K562 (cell line): Measurements from ENCODE around the gene GLTP. TPM values are rescaled to one million over a fixed set of nuclear protein-coding genes. Genes with fewer than 3 reads are reported as not detected.

Source experiments
- ATAC-seq: fragments of 200-7000 bp; cut with Tn5 transposase; 3 replicates; pipeline ENCODE4 v1.9.1; 2020; ENCODE audit warnings: moderate library complexity
- BruUV-seq: library from RNA; stranded (reverse); fragments of 400-500 nt; replicated peaks from 2 replicates; lab custom pipeline; 2021; lab: Mats Ljungman, UMichigan
- CTCF ChIA-PET: fragments of 300-600 bp; formaldehyde crosslinking; extraction: SDS; loops from one replicate; lab custom pipeline; 2021; ENCODE audit warnings: low intra/inter-chr PET ratio; lab: Yijun Ruan, JAX
- POLR2A ChIA-PET: fragments of 300-600, 350-650 bp; sonication (Branson Sonifier 250); formaldehyde crosslinking; extraction: SDS; loops from one replicate; lab custom pipeline; 2021; ENCODE audit warnings: antibody characterized with exemption, inconsistent platforms; lab: Yijun Ruan, JAX
- DNase-seq, 4 experiments: peaks; one replicate each; pipeline versions ENCODE4 v3.0.0 to v3.0.0-alpha.2; 2011 to 2018; ENCODE audit warnings: low spot score in 3 of 4, mixed read lengths in 3 of 4; ENCODE audit errors: extremely low read depth in 1 of 4
- FAIRE-seq: peaks from 2 replicates; lab custom pipeline; 2011; peaks lifted over from hg19 to GRCh38; lab: Jason Lieb, UNC
- H2AFZ ChIP-seq: 2 replicates; pipeline ENCODE4 v1.6.0; 2011; ENCODE audit warnings: low read depth, low read length, control low read depth, inconsistent platforms
- H3K27ac ChIP-seq: fragments of 200-600 bp; 3 replicates; pipeline ENCODE4 v1.8.0; 2011; ENCODE audit warnings: low read depth, mild to moderate bottlenecking, control low read depth, inconsistent platforms, low read length, moderate library complexity, mixed read lengths; ENCODE audit errors: extremely low read depth
- H3K27me3 ChIP-seq, 2 experiments: fragments of 300-600 bp in 1 of 2; 2 replicates in 1 of 2; 3 replicates in 1 of 2; pipeline versions ENCODE4 v1.6.0 to v1.8.0; 2011; ENCODE audit warnings: inconsistent platforms in 2 of 2, low read length in 2 of 2, mild to moderate bottlenecking in 1 of 2, mixed read lengths in 1 of 2, moderate library complexity in 1 of 2; ENCODE audit not compliant: control insufficient read depth in 2 of 2, insufficient read depth in 2 of 2
- H3K36me3 ChIP-seq: fragments of 300-600 bp; 3 replicates; pipeline ENCODE4 v1.8.0; 2011; ENCODE audit warnings: mild to moderate bottlenecking, low read length, inconsistent platforms; ENCODE audit not compliant: control insufficient read depth, insufficient read depth
- H3K4me1 ChIP-seq, 2 experiments: fragments of 200-600 bp in 1 of 2; replicated peaks in 1 of 2; 2 replicates in 1 of 2; 3 replicates in 1 of 2; pipeline versions ENCODE4 v1.5.1 to v1.8.0; 2011; ENCODE audit warnings: inconsistent platforms in 2 of 2, low read length in 2 of 2, mild to moderate bottlenecking in 1 of 2, mixed read lengths in 1 of 2, moderate library complexity in 1 of 2; ENCODE audit not compliant: control insufficient read depth in 2 of 2, insufficient read depth in 2 of 2
- H3K4me2 ChIP-seq: 2 replicates; pipeline ENCODE4 v1.6.1; 2011; ENCODE audit warnings: low read length, control low read depth, inconsistent platforms, mixed read lengths; ENCODE audit not compliant: insufficient read depth
- H3K4me3 ChIP-seq: fragments of 200-600 bp; sonication (generic), shearing (Covaris generic); 2 replicates; pipeline ENCODE4 v1.5.1; 2016; ENCODE audit warnings: control low read depth, inconsistent platforms
- H3K79me2 ChIP-seq: fragments of 200-600 bp; 3 replicates; pipeline ENCODE4 v1.8.0; 2011; ENCODE audit warnings: low read length, inconsistent platforms; ENCODE audit not compliant: control insufficient read depth, insufficient read depth
- H3K9ac ChIP-seq, 2 experiments: 2 replicates each; pipeline versions ENCODE4 v1.6.0 to v1.6.1; 2011; ENCODE audit warnings: low read depth in 2 of 2, low read length in 2 of 2, control low read depth in 1 of 2, inconsistent platforms in 1 of 2, mild to moderate bottlenecking in 1 of 2, mixed read lengths in 1 of 2; ENCODE audit not compliant: insufficient read depth in 1 of 2
- H3K9me1 ChIP-seq: one replicate; pipeline ENCODE4 v1.6.0; 2011; ENCODE audit warnings: inconsistent platforms, mild to moderate bottlenecking, low read length, moderate library complexity; ENCODE audit not compliant: control insufficient read depth, insufficient read depth
- H3K9me3 ChIP-seq: replicated peaks from 2 replicates; pipeline ENCODE4 v1.5.1; 2011; ENCODE audit warnings: low read depth, low read length, inconsistent platforms; ENCODE audit not compliant: control insufficient read depth, insufficient read depth
- H4K20me1 ChIP-seq: replicated peaks from 2 replicates; pipeline ENCODE4 v1.6.1; 2011; ENCODE audit warnings: low read length, inconsistent platforms, mixed read lengths; ENCODE audit not compliant: control insufficient read depth, insufficient read depth
- ATF7 ChIP-seq: fragments of 450-650 bp; IDR thresholded peaks from 2 replicates; pipeline ENCODE4 v1.7.1; 2014; ENCODE audit warnings: mild to moderate bottlenecking, moderate library complexity
- DACH1 ChIP-seq: fragments of 450-650 bp; IDR thresholded peaks from 2 replicates; pipeline ENCODE4 v1.6.1; 2018; ENCODE audit not compliant: partially characterized antibody
- DMBX1 ChIP-seq: fragments of 250-450 bp; sonication (Bioruptor Pico); IDR thresholded peaks from 2 replicates; pipeline ENCODE4 v1.8.0; 2022; ENCODE audit warnings: inconsistent platforms, mild to moderate bottlenecking, moderate library complexity, borderline replicate concordance
- EGR1 ChIP-seq: fragments of 450-650 bp; conservative IDR thresholded peaks from 2 replicates; pipeline ENCODE4 v1.6.1; 2017; ENCODE audit warnings: mild to moderate bottlenecking
- KDM1A ChIP-seq, 2 experiments: fragments of 450-650 bp; IDR thresholded peaks; 2 replicates each; pipeline ENCODE4 v1.6.1; 2016; ENCODE audit warnings: mild to moderate bottlenecking in 2 of 2
- L3MBTL2 ChIP-seq: fragments of 450-650 bp; IDR thresholded peaks from 2 replicates; pipeline ENCODE4 v1.6.1; 2016; ENCODE audit warnings: mild to moderate bottlenecking, moderate library complexity
- NFE2 ChIP-seq: IDR thresholded peaks from 2 replicates; pipeline ENCODE4 v1.6.1; 2014; ENCODE audit warnings: antibody characterized with exemption, low read depth
- NR2C1 ChIP-seq, 2 experiments: fragments of 450-650 bp; IDR thresholded peaks; 2 replicates each; pipeline ENCODE4 v1.6.1; 2017; ENCODE audit warnings: mild to moderate bottlenecking in 2 of 2, antibody characterized with exemption in 1 of 2, inconsistent platforms in 1 of 2, missing compliant biosample characterization in 1 of 2, missing genetic modification characterization in 1 of 2
- PCBP2 ChIP-seq: fragments of 200-400 bp; formaldehyde crosslinking; IDR thresholded peaks from 2 replicates; pipeline ENCODE4 v1.6.1; 2018; ENCODE audit warnings: low read length, low read depth, mild to moderate bottlenecking, moderate library complexity; ENCODE audit not compliant: poor library complexity, severe bottlenecking
- PRMT5 ChIP-seq: sonication (generic); formaldehyde crosslinking; IDR thresholded peaks from 2 replicates; pipeline ENCODE4 v1.5.0; 2020; ENCODE audit warnings: missing genetic modification reagents
- RCOR1 ChIP-seq, 2 experiments: IDR thresholded peaks; 2 replicates each; pipeline ENCODE4 v1.6.1; 2012; ENCODE audit warnings: low read depth in 2 of 2, low read length in 2 of 2, borderline replicate concordance in 1 of 2, improper control_type of control experiment in 1 of 2
- YY1 ChIP-seq, 3 experiments: IDR thresholded peaks; 2 replicates each; pipeline ENCODE4 v1.6.1; 2011; ENCODE audit warnings: low read length in 2 of 3, mild to moderate bottlenecking in 2 of 3, moderate library complexity in 2 of 3, borderline replicate concordance in 1 of 3, control low read depth in 1 of 3, low read depth in 1 of 3; ENCODE audit not compliant: insufficient read depth in 3 of 3, insufficient replicate concordance in 2 of 3, control insufficient read depth in 1 of 3, insufficient read length in 1 of 3; ENCODE audit errors: extremely low read depth in 1 of 3
- ZHX1 ChIP-seq: fragments of 150-350 bp; conservative IDR thresholded peaks from 2 replicates; pipeline ENCODE4 v1.6.1; 2014; ENCODE audit warnings: low read length
- WGBS: fragments of 100-300 bp; shearing (Covaris generic); methylation state at CpG from one replicate; pipeline ENCODE4 v1.1.6; 2016; ENCODE audit warnings: low coverage, mixed read lengths; ENCODE audit not compliant: insufficient coverage; ENCODE audit errors: missing lambda C conversion rate; 5-methylcytosine and 5-hydroxymethylcytosine counted together
- in situ Hi-C: fragments of 300-500 bp; cut with MboI; formaldehyde crosslinking; loops from 4 replicates; pipeline ENCODE4 v1.15.0; 2018; ENCODE audit warnings: inconsistent platforms, mixed read lengths
- intact Hi-C: fragments of 100-400 bp; cut with micrococcal nuclease; formaldehyde crosslinking; loops from 2 replicates; pipeline ENCODE4 v1.14.2; 2022
- polyA plus RNA-seq, 8 experiments: library from polyadenylated mRNA; depleted of rRNA in 4 of 8; stranded (reverse) in 5 of 8; unstranded in 3 of 8; fragments of >200 nt; fragmentation: Nextera tagmentation in 2 of 8; fragmentation: Illumina TruSeq in 1 of 8; extraction: Ambion mirVana in 2 of 8; extraction: Trizol in 1 of 8; gene quantifications; 2 replicates each; pipeline versions ENCODE4 v1.2.1 to v1.2.3, GENCODE V29; 2011 to 2014; ENCODE audit warnings: inconsistent platforms in 1 of 8, missing spikeins in 1 of 8
- total RNA-seq, 7 experiments: library from RNA; depleted of rRNA in 6 of 7; stranded (reverse); fragments of >200 nt in 6 of 7; fragmentation: Illumina TruSeq in 2 of 7; extraction: Trizol in 2 of 7; gene quantifications; 2 replicates each; pipeline versions ENCODE4 v1.2.1 to v1.2.3, GENCODE V29; 2011 to 2021; ENCODE audit warnings: low replicate concordance in 1 of 7

Gene GLTP
- total and polyA plus RNA-seq, 9 of the 15 experiments (the other 6 are each of a cell fraction or from before 2014, with no cell fraction given), result 4.4 to 8.3 (median 6.1) TPM

GRCh38 chr12:109873653-109874052, 6.7 kb downstream of the GLTP start (continued):
- TF ChIP-seq DMBX1 (CRISPR knock-in tag) (no peak), PRMT5 (CRISPR knock-in tag) (no peak), ATF7 (no peak), ZHX1 (no peak), L3MBTL2 (no peak), PCBP2 (no peak), DACH1 (no peak)

GRCh38 chr12:109871668-109872314, 8.6 kb downstream of the GLTP start:
- ChIA-PET POLR2A (interaction anchor here (0.6 to 2.2 kb wide), 2 partner anchors 12 to 319 kb away, joined by 3 to 8 read pairs; no protein-coding TSS in a partner anchor), CTCF (no interaction called here)
- Histone ChIP-seq H3K9ac (no peak overlapping the region), H2AFZ (no peak overlapping the region), H3K36me3 (no peaks in the 10 kb centered on the region), H3K79me2 (no peaks in the 10 kb centered on the region), H3K9me3 (no peaks in the 10 kb centered on the region), H3K4me2 (no peak overlapping the region), H4K20me1 (no peaks in the 10 kb centered on the region; the same call in 1 of the 2 replicates), H3K9me1 (no peaks in the 10 kb centered on the region), H3K27ac (no peak overlapping the region), H3K27me3 (peaks cover 3 to 19% of the 10 kb centered on the region in 2 experiments; a peak in 3 of 5 replicates), H3K4me1 (no peaks in the 10 kb centered on the region), H3K4me3 (no peak overlapping the region)
- ATAC-seq, result peak; percentile 49
- intact Hi-C loops, result no loop called here
- in situ Hi-C loops, result no loop called here
- no TSS peak for BruUV-seq
- no peak for DNase-seq
- no peak for FAIRE-seq
- WGBS, result 25% methylated on average over 7 of the region's 7 CpGs
- TF ChIP-seq KDM1A (IDR thresholded peaks at IDR 0.05) (peak; percentile 85 to 90), RCOR1 (IDR thresholded peaks at IDR 0.05; ENCODE audit: borderline replicate concordance in 1 of 2, low read depth in 2 of 2, low read length in 2 of 2) (peak in 1 of 2 experiments; percentile 85; a peak in 2 of 4 replicates), EGR1 (peak; percentile 28; the same call in 1 of the 2 replicates), NFE2 (0 out of 2 replicates have a peak, but pooled peaks have one; percentile 12), NR2C1 (IDR thresholded peaks at IDR 0.05) (no peak), NR2C1 (tag; IDR thresholded peaks at IDR 0.05) (no peak), YY1 (IDR thresholded peaks at IDR 0.05; ENCODE audit: borderline replicate concordance in 1 of 3, control insufficient read depth in 1 of 3, extremely low read depth in 1 of 3, insufficient read depth in 3 of 3, insufficient read length in 1 of 3, insufficient replicate concordance in 2 of 3, low read depth in 1 of 3, low read length in 2 of 3) (no peak)
